Measurements from ENCODE around the gene KLRD1.
"Not testable (repeated sequence)": the region's sequence is repeated elsewhere in the genome, so short reads cannot be mapped to it uniquely, and the experiment has no call there.

Gene KLRD1

GRCh38 chr12:10307630-10308029 lies at the start of gene KLRD1:
KLRD1 (plus strand) TSS chr12:10307870; CDS start chr12:10308078, 208 bp downstream.
- no peak for DNase-seq (ENCODE audit: low read depth in 3 of 3)

GRCh38 chr12:10260927-10261326 lies 46.7 kb upstream of the KLRD1 start:
- no peak for DNase-seq (ENCODE audit: low read depth in 3 of 3)

- no peak for DNase-seq (ENCODE audit: low read depth in 3 of 3)
Measured at GRCh38 chr12:10268037-10268436, 39.6 kb upstream of the KLRD1 start.

- DNase-seq (ENCODE audit: low read depth in 3 of 3), result no peak
Measured at GRCh38 chr12:10272467-10272866, 35.2 kb upstream of the KLRD1 start.

GRCh38 chr12:10276774-10277173 lies 30.9 kb upstream of the KLRD1 start:
- no peak for DNase-seq (ENCODE audit: low read depth in 3 of 3)

- no peak for DNase-seq (ENCODE audit: low read depth in 3 of 3)
Measured at GRCh38 chr12:10278104-10278503, 29.6 kb upstream of the KLRD1 start.

GRCh38 chr12:10279937-10280336 lies 27.7 kb upstream of the KLRD1 start:
- DNase-seq (ENCODE audit: low read depth in 3 of 3), result no peak

GRCh38 chr12:10283027-10283426 lies 24.6 kb upstream of the KLRD1 start:
- DNase-seq (ENCODE audit: low read depth in 3 of 3), result no peak

GRCh38 chr12:10285919-10286318 lies 21.8 kb upstream of the KLRD1 start:
- no peak for DNase-seq (ENCODE audit: low read depth in 3 of 3)

- DNase-seq (ENCODE audit: low read depth in 3 of 3), result no peak
Measured at GRCh38 chr12:10289005-10289754, 18.5 kb upstream of the KLRD1 start.

GRCh38 chr12:10291030-10291429 lies 16.6 kb upstream of the KLRD1 start:
- no peak for DNase-seq (ENCODE audit: low read depth in 3 of 3)

GRCh38 chr12:10293151-10293550 lies 14.5 kb upstream of the KLRD1 start:
- DNase-seq (ENCODE audit: low read depth in 3 of 3), result no peak

- DNase-seq (ENCODE audit: low read depth in 3 of 3), result no peak
Measured at GRCh38 chr12:10293570-10294227, 14.0 kb upstream of the KLRD1 start.

GRCh38 chr12:10301103-10301502 lies 6.6 kb upstream of the KLRD1 start:
- DNase-seq (ENCODE audit: low read depth in 3 of 3), result no peak

- no peak for DNase-seq (ENCODE audit: low read depth in 3 of 3)
Measured at GRCh38 chr12:10304161-10304574, 3.5 kb upstream of the KLRD1 start.

- no peak for DNase-seq (ENCODE audit: low read depth in 3 of 3)
Measured at GRCh38 chr12:10305411-10305810, 2.3 kb upstream of the KLRD1 start.

GRCh38 chr12:10310926-10311720 lies 3.5 kb downstream of the KLRD1 start:
- no peak for DNase-seq (ENCODE audit: low read depth in 3 of 3)

- DNase-seq (ENCODE audit: low read depth in 3 of 3), result no peak
Measured at GRCh38 chr12:10319388-10319787, 11.7 kb downstream of the KLRD1 start.

- no peak for DNase-seq (ENCODE audit: low read depth in 3 of 3)
Measured at GRCh38 chr12:10320643-10321042, 13.0 kb downstream of the KLRD1 start.

- DNase-seq (ENCODE audit: low read depth in 3 of 3), result not testable (repeated sequence)
Measured at GRCh38 chr12:10328691-10329090, 21.0 kb downstream of the KLRD1 start.

GRCh38 chr12:10331642-10332239 lies 24.1 kb downstream of the KLRD1 start:
- no peak for DNase-seq (ENCODE audit: low read depth in 3 of 3)

GRCh38 chr12:10336196-10336595 lies 28.5 kb downstream of the KLRD1 start:
- DNase-seq (ENCODE audit: low read depth in 3 of 3), result not testable (repeated sequence)

Measured in stimulated activated CD4-positive, alpha-beta T cell treated with anti-CD3 and anti-CD28 coated beads, TNF-alpha, amount 100 ng/mL, for 4 hours (primary cell).